Cardiac muscle cell (in vitro differentiated cells and primary cell): Measurements from ENCODE around the gene RITA1. TPM values are rescaled to one million over a fixed set of nuclear protein-coding genes. Genes with fewer than 3 reads are reported as not detected.

Source experiments
- DNase-seq, 2 donors: peaks; one replicate each; pipeline versions ENCODE4 v3.0.0 to v3.0.0-alpha.2; 2010 to 2017; ENCODE audit warnings: low read depth in 1 of 2, low spot score in 1 of 2
- H3K27ac ChIP-seq: fragments of 200-600 bp; sonication (generic); 2 replicates; pipeline ENCODE4 v1.5.1; 2016
- H3K27me3 ChIP-seq: fragments of 200-600 bp; sonication (generic); 2 replicates; pipeline ENCODE4 v1.6.0; 2016; ENCODE audit warnings: control low read depth
- H3K36me3 ChIP-seq: fragments of 200-600 bp; sonication (generic); 2 replicates; pipeline ENCODE4 v1.5.1; 2016; ENCODE audit warnings: control low read depth
- H3K4me1 ChIP-seq: fragments of 200-600 bp; sonication (generic); 2 replicates; pipeline ENCODE4 v1.8.1; 2017; ENCODE audit warnings: low read depth, mild to moderate bottlenecking, mixed run types
- H3K4me3 ChIP-seq: fragments of 200-600 bp; sonication (generic); 2 replicates; pipeline ENCODE4 v1.5.1; 2016; ENCODE audit warnings: mild to moderate bottlenecking
- H3K9me3 ChIP-seq: fragments of 200-600 bp; sonication (generic); 2 replicates; pipeline ENCODE4 v1.5.1; 2017; ENCODE audit warnings: low read depth, mild to moderate bottlenecking, control low read depth
- polyA plus RNA-seq: library from polyadenylated mRNA; unstranded; fragments of >200 nt; fragmentation: Nextera tagmentation; extraction: Ambion mirVana; gene quantifications from 2 replicates; pipeline ENCODE4 v1.2.1, GENCODE V29; 2016
- total RNA-seq: library from RNA; depleted of rRNA; stranded (reverse); fragments of >200 nt; gene quantifications from 2 replicates; pipeline ENCODE4 v1.2.3, GENCODE V29; 2016
- TF ChIP-seq, protein P1 (sequence below): IDR thresholded peaks from 2 replicates; pipeline ENCODE4 v1.5.1; 2012; ENCODE audit warnings: low read depth, mild to moderate bottlenecking, low read length

The RITA1 gene
- total and polyA plus RNA-seq, 2 experiments from 2014 or later: 36.1 to 40.7 TPM

DNA sequence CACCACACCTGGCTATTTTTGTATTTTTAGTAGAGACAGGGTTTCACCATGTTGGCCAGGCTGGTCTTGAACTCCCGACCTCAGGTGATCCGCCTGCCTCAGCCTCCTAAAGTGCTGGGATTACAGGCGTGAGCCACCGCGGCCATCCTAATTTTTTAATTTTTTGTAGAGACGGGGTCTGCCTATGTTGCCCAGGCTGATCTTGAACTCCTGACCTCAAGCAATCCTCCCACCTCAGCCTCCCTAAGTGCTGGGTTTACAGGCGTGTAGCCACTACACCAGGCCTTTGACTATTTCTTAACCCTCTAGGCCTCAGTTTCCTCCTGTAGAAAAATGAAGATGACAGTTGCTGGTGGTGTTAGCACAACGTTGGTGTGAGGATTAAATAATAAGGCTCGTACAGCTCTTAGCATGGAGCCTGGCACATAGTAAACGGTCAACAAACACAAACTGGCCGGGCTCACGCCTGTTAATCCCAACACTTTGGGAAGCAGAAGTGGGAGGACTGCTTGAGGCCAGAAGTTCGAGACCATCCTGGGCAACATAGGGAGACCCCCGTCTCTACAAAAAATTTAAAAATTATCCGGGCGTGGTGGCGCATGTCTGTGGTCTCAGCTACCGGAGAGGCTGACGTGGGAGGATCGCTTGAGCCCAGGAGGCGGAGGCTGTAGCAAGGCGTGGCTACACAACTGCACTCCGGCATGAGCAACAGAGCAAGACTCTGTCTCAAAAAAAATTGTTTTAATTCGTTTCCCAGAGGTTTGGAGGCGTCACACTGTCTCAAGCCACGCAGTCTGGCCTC, 1.2 kb upstream of the RITA1 start:
- no peaks in the 10 kb centered on the region for H3K9me3 ChIP-seq
- peak overlapping the region; percentile 74 for H3K4me3 ChIP-seq
- no peaks in the 10 kb centered on the region for H3K4me1 ChIP-seq
- H3K36me3 ChIP-seq: peaks cover 12% of the 10 kb centered on the region
- no peaks in the 10 kb centered on the region for H3K27me3 ChIP-seq
- DNase-seq: no peak
- H3K27ac ChIP-seq: no peak overlapping the region
- TF ChIP-seq, protein P1, sequence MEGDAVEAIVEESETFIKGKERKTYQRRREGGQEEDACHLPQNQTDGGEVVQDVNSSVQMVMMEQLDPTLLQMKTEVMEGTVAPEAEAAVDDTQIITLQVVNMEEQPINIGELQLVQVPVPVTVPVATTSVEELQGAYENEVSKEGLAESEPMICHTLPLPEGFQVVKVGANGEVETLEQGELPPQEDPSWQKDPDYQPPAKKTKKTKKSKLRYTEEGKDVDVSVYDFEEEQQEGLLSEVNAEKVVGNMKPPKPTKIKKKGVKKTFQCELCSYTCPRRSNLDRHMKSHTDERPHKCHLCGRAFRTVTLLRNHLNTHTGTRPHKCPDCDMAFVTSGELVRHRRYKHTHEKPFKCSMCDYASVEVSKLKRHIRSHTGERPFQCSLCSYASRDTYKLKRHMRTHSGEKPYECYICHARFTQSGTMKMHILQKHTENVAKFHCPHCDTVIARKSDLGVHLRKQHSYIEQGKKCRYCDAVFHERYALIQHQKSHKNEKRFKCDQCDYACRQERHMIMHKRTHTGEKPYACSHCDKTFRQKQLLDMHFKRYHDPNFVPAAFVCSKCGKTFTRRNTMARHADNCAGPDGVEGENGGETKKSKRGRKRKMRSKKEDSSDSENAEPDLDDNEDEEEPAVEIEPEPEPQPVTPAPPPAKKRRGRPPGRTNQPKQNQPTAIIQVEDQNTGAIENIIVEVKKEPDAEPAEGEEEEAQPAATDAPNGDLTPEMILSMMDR: no peak

DNA sequence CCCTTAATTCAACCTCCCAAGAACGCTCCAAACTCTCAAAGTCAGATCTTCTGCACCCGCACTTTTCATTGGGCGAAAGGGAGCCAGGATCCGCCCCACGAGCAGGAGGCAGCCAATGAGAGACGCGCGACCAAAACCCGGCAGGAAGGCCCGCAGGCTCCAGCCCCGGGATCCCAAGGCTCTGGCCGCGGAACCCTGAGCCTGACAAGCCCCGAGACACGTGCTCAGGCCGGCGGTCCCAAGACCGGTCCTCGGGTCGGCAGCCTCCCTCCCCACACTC, 681 bp upstream of the RITA1 start:
- TF ChIP-seq, protein P1: no peak
- peak overlapping the region; percentile 95 for H3K27ac ChIP-seq
- H3K36me3 ChIP-seq: peaks cover 6% of the 10 kb centered on the region
- peak overlapping the region; percentile 74 for H3K4me3 ChIP-seq
- no peaks in the 10 kb centered on the region for H3K9me3 ChIP-seq
- H3K27me3 ChIP-seq: no peaks in the 10 kb centered on the region
- peak; percentile 89 to 92 for DNase-seq
- no peaks in the 10 kb centered on the region for H3K4me1 ChIP-seq

DNA sequence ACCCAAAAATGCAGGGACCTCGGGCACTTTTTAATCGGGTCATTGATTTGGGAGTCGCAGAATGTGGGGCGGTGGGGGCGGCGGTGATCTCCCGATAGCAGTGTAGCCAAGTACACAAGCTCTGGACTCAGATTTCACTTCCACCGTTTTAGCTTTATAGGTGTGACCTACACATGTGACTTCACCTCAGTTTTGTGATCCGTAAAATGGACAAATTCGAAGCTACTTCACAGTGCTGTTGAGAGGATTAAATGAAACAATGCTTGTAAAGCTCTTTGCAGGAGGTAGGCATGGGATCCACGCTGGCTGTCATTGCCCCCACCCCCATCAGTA, 478 bp downstream of the RITA1 start:
- H3K9me3 ChIP-seq: no peaks in the 10 kb centered on the region
- H3K4me1 ChIP-seq: peaks cover 4% of the 10 kb centered on the region
- TF ChIP-seq, protein P1: no peak

DNA sequence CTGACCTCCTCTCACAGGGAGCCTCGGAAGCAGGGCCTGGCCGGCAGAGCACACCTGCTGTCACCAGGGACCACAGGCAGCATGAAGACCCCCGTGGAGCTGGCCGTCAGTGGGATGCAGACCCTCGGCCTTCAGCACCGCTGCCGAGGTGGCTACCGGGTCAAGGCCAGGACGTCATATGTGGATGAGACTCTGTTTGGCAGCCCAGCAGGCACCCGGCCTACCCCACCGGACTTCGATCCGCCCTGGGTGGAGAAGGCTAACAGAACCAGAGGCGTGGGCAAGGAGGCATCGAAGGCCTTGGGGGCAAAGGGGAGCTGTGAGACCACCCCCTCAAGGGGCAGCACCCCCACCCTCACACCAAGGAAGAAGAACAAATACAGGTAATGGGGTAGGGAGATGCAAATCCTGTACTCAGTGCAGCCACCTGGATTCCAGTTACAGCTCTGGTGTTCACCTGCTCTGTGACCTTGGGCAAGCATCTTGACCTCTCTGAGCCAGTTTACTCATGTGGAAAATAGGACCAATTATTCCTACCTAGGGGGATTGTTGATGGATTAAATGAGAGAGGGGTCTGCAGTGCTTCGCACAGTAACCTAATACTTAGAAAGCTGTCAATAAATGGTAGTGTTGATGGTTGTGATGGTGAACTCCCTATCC, 1.3 kb downstream of the RITA1 start:
- Histone ChIP-seq H3K27me3 (no peaks in the 10 kb centered on the region), H3K4me1 (peaks cover 4% of the 10 kb centered on the region), H3K4me3 (no peak overlapping the region), H3K36me3 (no peaks in the 10 kb centered on the region), H3K27ac (no peak overlapping the region), H3K9me3 (no peaks in the 10 kb centered on the region)
- no peak for DNase-seq
- TF ChIP-seq, protein P1: no peak

More for the DNA sequence above, 478 bp downstream of the RITA1 start:
- Histone ChIP-seq H3K36me3 (no peaks in the 10 kb centered on the region), H3K27ac (peak overlapping the region; percentile 95), H3K4me3 (peak overlapping the region; percentile 74), H3K27me3 (no peaks in the 10 kb centered on the region)
- DNase-seq: peak in 1 of 2 donors; percentile 19

- TF ChIP-seq, protein P1: no peak
- H3K4me3 ChIP-seq: no peak overlapping the region
- no peaks in the 10 kb centered on the region for H3K9me3 ChIP-seq
- H3K36me3 ChIP-seq: no peaks in the 10 kb centered on the region
- H3K27ac ChIP-seq: no peak overlapping the region
- peaks cover 4% of the 10 kb centered on the region for H3K4me1 ChIP-seq
- no peaks in the 10 kb centered on the region for H3K27me3 ChIP-seq
- no peak for DNase-seq
Observed at GRCh38 chr12:113189361-113189760, 3.8 kb downstream of the RITA1 start.
